HTERT RPE-1 (cell line): ENCODE results near the gene STPG4.

Source experiments
- in situ Hi-C: fragments of 300-500 bp; cut with MboI; formaldehyde crosslinking; loops from 4 replicates; pipeline ENCODE4 v1.14.3; 2020; ENCODE audit warnings: low sequenced_read_pairs

Gene STPG4

GRCh38 chr2:47057687-47058002 is 97.5 kb downstream of the STPG4 start:
- in situ Hi-C loops: no loop called here

GRCh38 chr2:47056868-47057686 is 98.0 kb downstream of the STPG4 start:
- in situ Hi-C loops: no loop called here

GRCh38 chr2:47056374-47056773 is 98.7 kb downstream of the STPG4 start:
- in situ Hi-C loops: no loop called here

- in situ Hi-C loops: no loop called here
These were observed 100.2 kb downstream of the STPG4 start for GRCh38 chr2:47054868-47055267.

- in situ Hi-C loops: no loop called here
These were observed 101.0 kb downstream of the STPG4 start for GRCh38 chr2:47054036-47054555.

- in situ Hi-C loops: no loop called here
These were observed 102.3 kb downstream of the STPG4 start for GRCh38 chr2:47052847-47053246.

GRCh38 chr2:47051562-47051961 is 103.5 kb downstream of the STPG4 start:
- in situ Hi-C loops: no loop called here

GRCh38 chr2:47050762-47051161 is 104.3 kb downstream of the STPG4 start:
- in situ Hi-C loops: no loop called here

- in situ Hi-C loops: no loop called here
These were observed 104.9 kb downstream of the STPG4 start for GRCh38 chr2:47050021-47050760.

GRCh38 chr2:47049502-47049901 is 105.6 kb downstream of the STPG4 start:
- in situ Hi-C loops: no loop called here

GRCh38 chr2:47048801-47049480 is 106.2 kb downstream of the STPG4 start:
- in situ Hi-C loops: no loop called here

- in situ Hi-C loops: no loop called here
These were observed 108.8 kb downstream of the STPG4 start for GRCh38 chr2:47046271-47046670.

- in situ Hi-C loops: no loop called here
These were observed 111.2 kb downstream of the STPG4 start for GRCh38 chr2:47043891-47044239.

- in situ Hi-C loops: no loop called here
These were observed 111.8 kb downstream of the STPG4 start for GRCh38 chr2:47043142-47043890.

GRCh38 chr2:47041891-47042684 is 113.0 kb downstream of the STPG4 start:
- in situ Hi-C loops: no loop called here

- in situ Hi-C loops: no loop called here
These were observed 114.0 kb downstream of the STPG4 start for GRCh38 chr2:47041063-47041462.

GRCh38 chr2:47040651-47041050 is 114.5 kb downstream of the STPG4 start:
- in situ Hi-C loops: no loop called here

- in situ Hi-C loops: no loop called here
These were observed 115.1 kb downstream of the STPG4 start for GRCh38 chr2:47039913-47040562.

GRCh38 chr2:47039489-47039870 is 115.6 kb downstream of the STPG4 start:
- in situ Hi-C loops: no loop called here
